ENCODE data around the gene NOTCH1. TPM values are rescaled to one million over a fixed set of nuclear protein-coding genes. Genes with fewer than 3 reads are reported as not detected.

NOTCH1 gene
- total RNA-seq, 1 experiment from 2014 or later = 95.6 TPM

DNA sequence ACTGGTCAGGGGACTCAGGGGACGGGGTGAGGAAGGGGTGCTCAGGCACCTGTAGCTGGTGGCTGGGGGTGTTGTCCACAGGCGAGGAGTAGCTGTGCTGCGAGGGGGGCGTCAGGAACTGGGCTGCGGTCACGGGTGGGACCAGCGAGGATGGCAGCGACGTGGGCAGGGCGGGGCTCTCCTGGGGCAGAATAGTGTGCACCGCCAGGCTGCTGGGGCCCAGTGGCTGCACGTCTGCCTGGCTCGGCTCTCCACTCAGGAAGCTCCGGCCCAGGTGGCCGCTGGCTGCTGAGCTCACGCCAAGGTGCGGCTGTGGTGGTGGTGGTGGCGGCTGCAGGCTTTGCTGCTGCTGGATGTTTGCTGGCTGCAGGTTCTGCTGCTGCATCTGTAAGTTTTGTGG lies 49.7 kb downstream of the NOTCH1 start:
- CTCF ChIA-PET = no interaction called here
- Mint-ChIP-seq H3K4me3 (no peak overlapping the region), H3K9me3 (peaks cover 3% of the 10 kb centered on the region; the same call in 1 of the 2 replicates), H3K36me3 (peaks cover 16% of the 10 kb centered on the region; the same call in 1 of the 2 replicates), H3K27me3 (ENCODE audit: low read depth) (no peaks in the 10 kb centered on the region), H3K27ac (no peak overlapping the region; the same call in 1 of the 2 replicates), H3K4me1 (no peaks in the 10 kb centered on the region)
- POLR2A ChIA-PET = interaction anchor here (1.4 kb wide), 1 partner anchor 60 kb away, joined by 3 read pairs; no protein-coding TSS in a partner anchor
- no peak for ATAC-seq
- TF ChIP-seq, protein P1, sequence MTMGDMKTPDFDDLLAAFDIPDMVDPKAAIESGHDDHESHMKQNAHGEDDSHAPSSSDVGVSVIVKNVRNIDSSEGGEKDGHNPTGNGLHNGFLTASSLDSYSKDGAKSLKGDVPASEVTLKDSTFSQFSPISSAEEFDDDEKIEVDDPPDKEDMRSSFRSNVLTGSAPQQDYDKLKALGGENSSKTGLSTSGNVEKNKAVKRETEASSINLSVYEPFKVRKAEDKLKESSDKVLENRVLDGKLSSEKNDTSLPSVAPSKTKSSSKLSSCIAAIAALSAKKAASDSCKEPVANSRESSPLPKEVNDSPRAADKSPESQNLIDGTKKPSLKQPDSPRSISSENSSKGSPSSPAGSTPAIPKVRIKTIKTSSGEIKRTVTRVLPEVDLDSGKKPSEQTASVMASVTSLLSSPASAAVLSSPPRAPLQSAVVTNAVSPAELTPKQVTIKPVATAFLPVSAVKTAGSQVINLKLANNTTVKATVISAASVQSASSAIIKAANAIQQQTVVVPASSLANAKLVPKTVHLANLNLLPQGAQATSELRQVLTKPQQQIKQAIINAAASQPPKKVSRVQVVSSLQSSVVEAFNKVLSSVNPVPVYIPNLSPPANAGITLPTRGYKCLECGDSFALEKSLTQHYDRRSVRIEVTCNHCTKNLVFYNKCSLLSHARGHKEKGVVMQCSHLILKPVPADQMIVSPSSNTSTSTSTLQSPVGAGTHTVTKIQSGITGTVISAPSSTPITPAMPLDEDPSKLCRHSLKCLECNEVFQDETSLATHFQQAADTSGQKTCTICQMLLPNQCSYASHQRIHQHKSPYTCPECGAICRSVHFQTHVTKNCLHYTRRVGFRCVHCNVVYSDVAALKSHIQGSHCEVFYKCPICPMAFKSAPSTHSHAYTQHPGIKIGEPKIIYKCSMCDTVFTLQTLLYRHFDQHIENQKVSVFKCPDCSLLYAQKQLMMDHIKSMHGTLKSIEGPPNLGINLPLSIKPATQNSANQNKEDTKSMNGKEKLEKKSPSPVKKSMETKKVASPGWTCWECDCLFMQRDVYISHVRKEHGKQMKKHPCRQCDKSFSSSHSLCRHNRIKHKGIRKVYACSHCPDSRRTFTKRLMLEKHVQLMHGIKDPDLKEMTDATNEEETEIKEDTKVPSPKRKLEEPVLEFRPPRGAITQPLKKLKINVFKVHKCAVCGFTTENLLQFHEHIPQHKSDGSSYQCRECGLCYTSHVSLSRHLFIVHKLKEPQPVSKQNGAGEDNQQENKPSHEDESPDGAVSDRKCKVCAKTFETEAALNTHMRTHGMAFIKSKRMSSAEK (CRISPR knock-in tag; IDR thresholded peaks at IDR 0.05; ENCODE audit: borderline replicate concordance) = no peak
- TF ChIP-seq, protein P2, sequence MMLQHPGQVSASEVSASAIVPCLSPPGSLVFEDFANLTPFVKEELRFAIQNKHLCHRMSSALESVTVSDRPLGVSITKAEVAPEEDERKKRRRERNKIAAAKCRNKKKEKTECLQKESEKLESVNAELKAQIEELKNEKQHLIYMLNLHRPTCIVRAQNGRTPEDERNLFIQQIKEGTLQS (CRISPR knock-in tag; conservative IDR thresholded peaks at IDR 0.05) = no peak
- TF ChIP-seq ATF2 (CRISPR knock-in tag; IDR thresholded peaks at IDR 0.05; ENCODE audit: borderline replicate concordance, low read depth) (no peak), TEAD1 (CRISPR knock-in tag; IDR thresholded peaks at IDR 0.05) (no peak), ATF1 (CRISPR knock-in tag; IDR thresholded peaks at IDR 0.05) (no peak), JUN (CRISPR knock-in tag; IDR thresholded peaks at IDR 0.05) (no peak), GTF2I (CRISPR knock-in tag; conservative IDR thresholded peaks at IDR 0.05) (no peak), ZNF263 (CRISPR knock-in tag; IDR thresholded peaks at IDR 0.05; ENCODE audit: low read depth) (no peak), ATF6 (CRISPR knock-in tag; IDR thresholded peaks at IDR 0.05) (no peak), GABPB1 (CRISPR knock-in tag; IDR thresholded peaks at IDR 0.05) (no peak), CREM (CRISPR knock-in tag; IDR thresholded peaks at IDR 0.05) (no peak), MXD4 (CRISPR knock-in tag; IDR thresholded peaks at IDR 0.05; ENCODE audit: borderline replicate concordance) (no peak), PREB (CRISPR knock-in tag; IDR thresholded peaks at IDR 0.05; ENCODE audit: borderline replicate concordance) (no peak), ZNF138 (CRISPR knock-in tag; conservative IDR thresholded peaks at IDR 0.05) (no peak)
- TF ChIP-seq, protein P3, sequence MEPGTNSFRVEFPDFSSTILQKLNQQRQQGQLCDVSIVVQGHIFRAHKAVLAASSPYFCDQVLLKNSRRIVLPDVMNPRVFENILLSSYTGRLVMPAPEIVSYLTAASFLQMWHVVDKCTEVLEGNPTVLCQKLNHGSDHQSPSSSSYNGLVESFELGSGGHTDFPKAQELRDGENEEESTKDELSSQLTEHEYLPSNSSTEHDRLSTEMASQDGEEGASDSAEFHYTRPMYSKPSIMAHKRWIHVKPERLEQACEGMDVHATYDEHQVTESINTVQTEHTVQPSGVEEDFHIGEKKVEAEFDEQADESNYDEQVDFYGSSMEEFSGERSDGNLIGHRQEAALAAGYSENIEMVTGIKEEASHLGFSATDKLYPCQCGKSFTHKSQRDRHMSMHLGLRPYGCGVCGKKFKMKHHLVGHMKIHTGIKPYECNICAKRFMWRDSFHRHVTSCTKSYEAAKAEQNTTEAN (CRISPR knock-in tag; IDR thresholded peaks at IDR 0.05) = no peak
- TF ChIP-seq, protein P4, sequence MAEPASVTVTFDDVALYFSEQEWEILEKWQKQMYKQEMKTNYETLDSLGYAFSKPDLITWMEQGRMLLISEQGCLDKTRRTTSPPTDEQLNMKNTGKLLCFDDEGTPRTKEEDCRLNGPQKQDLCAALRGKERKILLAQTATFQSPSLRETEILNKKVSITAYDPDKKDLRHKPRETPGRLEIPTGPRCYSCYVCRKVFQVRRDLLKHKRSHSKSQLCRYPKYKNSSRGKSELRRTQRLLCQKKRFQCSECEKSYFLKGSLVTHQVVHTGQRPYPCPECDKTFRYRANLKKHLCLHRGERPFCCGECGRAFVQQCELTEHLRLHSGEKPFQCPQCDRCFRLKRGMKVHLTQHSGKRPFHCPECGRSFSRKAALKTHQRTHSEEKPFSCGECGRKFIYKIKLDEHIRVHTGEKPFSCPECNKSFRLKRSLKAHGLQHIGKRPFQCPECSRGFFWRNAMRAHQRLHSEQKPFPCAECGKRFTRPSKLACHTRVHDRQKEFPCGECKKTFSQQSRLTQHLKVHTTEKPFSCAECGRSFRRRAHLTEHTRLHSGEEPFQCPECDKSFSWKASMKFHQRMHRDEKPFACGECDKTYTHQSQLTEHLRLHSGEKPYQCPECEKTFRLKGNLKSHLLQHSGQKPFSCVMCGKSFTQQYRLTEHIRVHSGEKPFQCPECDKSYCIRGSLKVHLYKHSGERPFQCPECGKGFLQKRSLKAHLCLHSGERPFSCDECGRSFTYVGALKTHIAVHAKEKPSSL (CRISPR knock-in tag; conservative IDR thresholded peaks at IDR 0.05) = no peak
- no peak for DNase-seq (ENCODE audit: low spot score)

Data from WTC11 (cell line).